Measurements from ENCODE around the gene SLC23A2.

Gene SLC23A2

GRCh38 chr20:4944518-4945313 lies 56.6 kb downstream of the SLC23A2 start:
- DNase-seq (ENCODE audit: low read depth): peak; percentile 99
- no peak for TF ChIP-seq CTCF (conservative IDR thresholded peaks at IDR 0.05; ENCODE audit: low read depth, low read length)
- H3K4me3 ChIP-seq (ENCODE audit: low read length): no peak overlapping the region

- no peak for DNase-seq (ENCODE audit: low read depth)
- TF ChIP-seq CTCF (conservative IDR thresholded peaks at IDR 0.05; ENCODE audit: low read depth, low read length): no peak
- H3K4me3 ChIP-seq (ENCODE audit: low read length): no peak overlapping the region
Measured at GRCh38 chr20:4942331-4942730, 59.0 kb downstream of the SLC23A2 start.

- no peak for DNase-seq (ENCODE audit: low read depth)
- TF ChIP-seq CTCF (conservative IDR thresholded peaks at IDR 0.05; ENCODE audit: low read depth, low read length): no peak
- H3K4me3 ChIP-seq (ENCODE audit: low read length): no peak overlapping the region
Measured at GRCh38 chr20:4937407-4938319, 63.6 kb downstream of the SLC23A2 start.

- no peak for DNase-seq (ENCODE audit: low read depth)
- H3K4me3 ChIP-seq (ENCODE audit: low read length): no peak overlapping the region
- no peak for TF ChIP-seq CTCF (conservative IDR thresholded peaks at IDR 0.05; ENCODE audit: low read depth, low read length)
Measured at GRCh38 chr20:4936851-4937406, 64.4 kb downstream of the SLC23A2 start.

- DNase-seq (ENCODE audit: low read depth): no peak
- H3K4me3 ChIP-seq (ENCODE audit: low read length): no peak overlapping the region
- TF ChIP-seq CTCF (conservative IDR thresholded peaks at IDR 0.05; ENCODE audit: low read depth, low read length): no peak
Measured at GRCh38 chr20:4936392-4936850, 64.9 kb downstream of the SLC23A2 start.

GRCh38 chr20:4932061-4932460 lies 69.2 kb downstream of the SLC23A2 start:
- no peak overlapping the region for H3K4me3 ChIP-seq (ENCODE audit: low read length)
- no peak for DNase-seq (ENCODE audit: low read depth)
- TF ChIP-seq CTCF (conservative IDR thresholded peaks at IDR 0.05; ENCODE audit: low read depth, low read length): no peak
